Spleen (tissue), 7 donors: Measurements from ENCODE around the gene MYO10.

Source experiments
- CTCF ChIP-seq, 11 experiments: fragments of 200-600 bp in 7 of 11; fragments of 450-650 bp in 4 of 11; sonication (generic) in 4 of 11; IDR thresholded peaks in 8 of 11; conservative IDR thresholded peaks in 3 of 11; 1 replicate in 7 of 11; 2 replicates in 4 of 11; pipeline versions ENCODE4 v1.4.0 to v1.8.0; 2016 to 2021; ENCODE audit warnings: antibody characterized with exemption in 11 of 11, inconsistent platforms in 4 of 11, mild to moderate bottlenecking in 1 of 11
- POLR2A ChIP-seq, 3 donors: fragments of 450-650 bp; IDR thresholded peaks; one replicate each; pipeline ENCODE4 v1.5.1; 2017; ENCODE audit warnings: antibody characterized with exemption in 3 of 3, mild to moderate bottlenecking in 1 of 3
- POLR2AphosphoS5 ChIP-seq, 3 donors: sonication (generic); formaldehyde crosslinking; IDR thresholded peaks; one replicate each; pipeline ENCODE4 v1.5.1; 2017; ENCODE audit warnings: antibody characterized with exemption in 3 of 3
- donor health status: DM: no; HTN: no; CAD: no; lungs with moderate emphysema.
- donor health status: DM: no; HTN: no; CAD: no.
- donor health status: DM: no; HTN: no; CAD: no.

GRCh38 chr5:16772556-16772955, 163.5 kb downstream of the MYO10 start:
- TF ChIP-seq POLR2AphosphoS5 (IDR thresholded peaks at IDR 0.05) = no peak
- TF ChIP-seq CTCF (IDR thresholded peaks at IDR 0.05 in 8 of 11, conservative IDR thresholded peaks at IDR 0.05 in 3 of 11) = no peak
- no peak for TF ChIP-seq POLR2A (IDR thresholded peaks at IDR 0.05)
